CD14-positive monocyte (primary cell): ENCODE measurements around the gene SPATA33. TPM values are rescaled to one million over a fixed set of nuclear protein-coding genes. Genes with fewer than 3 reads are reported as not detected.
A peak's percentile ranks its signal among the peaks of the same experiment; 100 is the strongest.

Source experiments
- DNase-seq, 3 donors: peaks; one replicate each; pipeline ENCODE4 v3.0.0-alpha.2; 2011 to 2022
- H2AFZ ChIP-seq: 2 replicates; pipeline ENCODE4 v1.6.0; 2012; ENCODE audit warnings: mild to moderate bottlenecking, low read depth, low read length, inconsistent platforms; ENCODE audit not compliant: insufficient read depth, poor library complexity, severe bottlenecking
- H3K27ac ChIP-seq, 2 donors: 1 replicate in 1 of 2; 2 replicates in 1 of 2; pipeline ENCODE4 v1.5.1; 2012 to 2013; ENCODE audit warnings: low read length in 2 of 2, control low read depth in 1 of 2, inconsistent platforms in 1 of 2, low read depth in 1 of 2, mild to moderate bottlenecking in 1 of 2
- H3K27me3 ChIP-seq, 2 donors: one replicate each; pipeline versions ENCODE4 v1.6.0 to v1.6.1; 2011 to 2013; ENCODE audit warnings: low read length in 2 of 2; ENCODE audit not compliant: control insufficient read depth in 2 of 2, insufficient read depth in 2 of 2
- H3K36me3 ChIP-seq, 2 donors: replicated peaks in 1 of 2; 1 replicate in 1 of 2; 2 replicates in 1 of 2; pipeline versions ENCODE4 v1.5.1 to v1.6.1; 2012 to 2013; ENCODE audit warnings: low read length in 2 of 2, control low read depth in 1 of 2, inconsistent platforms in 1 of 2, mild to moderate bottlenecking in 1 of 2; ENCODE audit not compliant: insufficient read depth in 2 of 2, control insufficient read depth in 1 of 2
- H3K4me1 ChIP-seq, 2 donors: 1 replicate in 1 of 2; 2 replicates in 1 of 2; pipeline versions ENCODE4 v1.5.1 to v1.6.1; 2012 to 2013; ENCODE audit warnings: low read length in 2 of 2, control low read depth in 1 of 2, inconsistent platforms in 1 of 2, mild to moderate bottlenecking in 1 of 2, moderate library complexity in 1 of 2; ENCODE audit not compliant: insufficient read depth in 2 of 2, control insufficient read depth in 1 of 2
- H3K4me2 ChIP-seq: replicated peaks from 2 replicates; pipeline ENCODE3; 2012; ENCODE audit warnings: low read length, moderate library complexity, mild to moderate bottlenecking; ENCODE audit not compliant: poor library complexity, severe bottlenecking; ENCODE audit errors: extremely low read depth
- H3K4me3 ChIP-seq, 3 experiments: fragments of 200-600 bp in 1 of 3; sonication (generic) in 1 of 3; replicated peaks in 1 of 3; 1 replicate in 2 of 3; 2 replicates in 1 of 3; pipeline ENCODE4 v1.5.1; 2011 to 2013; ENCODE audit warnings: low read length in 3 of 3, mild to moderate bottlenecking in 3 of 3, control low read depth in 2 of 3, low read depth in 2 of 3, inconsistent platforms in 1 of 3, moderate library complexity in 1 of 3
- H3K79me2 ChIP-seq: 2 replicates; pipeline ENCODE4 v1.6.0; 2012; ENCODE audit warnings: mild to moderate bottlenecking, control low read depth, inconsistent platforms, low read length, moderate library complexity; ENCODE audit not compliant: insufficient read depth
- H3K9ac ChIP-seq: 2 replicates; pipeline ENCODE4 v1.6.0; 2017; ENCODE audit warnings: low read length, mild to moderate bottlenecking; ENCODE audit not compliant: insufficient read depth, poor library complexity, severe bottlenecking
- H3K9me3 ChIP-seq, 2 donors: replicated peaks in 1 of 2; 1 replicate in 1 of 2; 2 replicates in 1 of 2; pipeline versions ENCODE4 v1.5.1 to v1.6.1; 2012 to 2013; ENCODE audit warnings: low read length in 2 of 2, control low read depth in 1 of 2; ENCODE audit not compliant: control insufficient read depth in 1 of 2, insufficient read depth in 1 of 2
- H4K20me1 ChIP-seq: 2 replicates; pipeline ENCODE4 v1.6.0; 2012; ENCODE audit warnings: mild to moderate bottlenecking, low read length, control low read depth, moderate library complexity; ENCODE audit not compliant: insufficient read depth
- H3K27ac Mint-ChIP-seq, 7 donors: one replicate each; pipeline ENCODE4 v1.8.0; 2020; ENCODE audit warnings: mild to moderate bottlenecking in 7 of 7, mixed read lengths in 7 of 7, moderate library complexity in 6 of 7, inconsistent platforms in 2 of 7
- H3K27me3 Mint-ChIP-seq, 3 donors: one replicate each; pipeline ENCODE4 v1.8.0; 2021 to 2022; ENCODE audit warnings: low read depth in 3 of 3, mild to moderate bottlenecking in 3 of 3, mixed read lengths in 3 of 3, moderate library complexity in 3 of 3, inconsistent platforms in 1 of 3
- H3K36me3 Mint-ChIP-seq, 2 donors: one replicate each; pipeline ENCODE4 v1.8.0; 2020; ENCODE audit warnings: mixed read lengths in 2 of 2, inconsistent platforms in 1 of 2, mild to moderate bottlenecking in 1 of 2
- H3K4me1 Mint-ChIP-seq: one replicate; pipeline ENCODE4 v1.8.0; 2020; ENCODE audit warnings: mild to moderate bottlenecking, mixed read lengths
- H3K4me3 Mint-ChIP-seq, 2 donors: one replicate each; pipeline ENCODE4 v1.8.0; 2020; ENCODE audit warnings: mild to moderate bottlenecking in 2 of 2, mixed read lengths in 2 of 2, moderate library complexity in 1 of 2
- H3K9me3 Mint-ChIP-seq, 7 donors: one replicate each; pipeline ENCODE4 v1.8.0; 2020 to 2022; ENCODE audit warnings: mixed read lengths in 7 of 7, mild to moderate bottlenecking in 6 of 7, moderate library complexity in 6 of 7, inconsistent platforms in 2 of 7
- WGBS: methylation state at CpG from one replicate; pipeline ENCODE4 v1.1.5; 2013; ENCODE audit warnings: missing lambda C conversion rate; ENCODE audit not compliant: insufficient coverage; 5-methylcytosine and 5-hydroxymethylcytosine counted together
- intact Hi-C, 2 donors: fragments of 100-400 bp; cut with micrococcal nuclease; formaldehyde crosslinking; loops; one replicate each; pipeline versions ENCODE4 v1.15.0 to v1.15.1; 2023
- polyA plus RNA-seq, 3 donors: library from polyadenylated mRNA; depleted of rRNA in 1 of 3; unstranded in 2 of 3; stranded (reverse) in 1 of 3; fragments of 300-500 nt in 2 of 3; fragments of >200 nt in 1 of 3; fragmentation: Illumina TruSeq in 2 of 3; gene quantifications; 1 replicate in 2 of 3; 2 replicates in 1 of 3; pipeline ENCODE4 v1.2.3, GENCODE V29; 2012 to 2021
- TF ChIP-seq, protein P1 (sequence below): fragments of 200-600 bp; IDR thresholded peaks from one replicate; pipeline ENCODE4 v1.8.0; 2022; ENCODE audit warnings: antibody characterized with exemption, mild to moderate bottlenecking

Gene SPATA33
- polyA plus RNA-seq, 3 donors, result 1.4 to 3.5 (median 1.8) TPM

DNA sequence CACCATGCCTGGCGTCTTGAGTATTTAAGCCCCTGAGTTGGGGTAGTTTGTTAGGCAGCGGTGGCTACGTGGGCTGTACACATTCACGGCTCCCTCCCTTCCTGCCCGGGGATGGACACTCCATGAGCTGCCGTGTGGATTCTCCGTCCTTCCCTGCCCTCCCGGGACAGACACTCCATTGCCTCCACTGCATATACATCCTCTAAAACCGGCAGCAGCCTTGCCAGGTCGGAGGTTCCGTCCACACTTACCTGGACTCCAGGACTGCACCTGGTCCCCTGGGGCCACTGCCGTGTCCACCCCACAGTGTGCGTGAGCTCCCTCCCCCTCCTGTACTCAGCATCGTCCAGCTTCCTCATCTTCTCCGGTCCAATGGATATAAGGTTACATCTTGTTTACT lies 47.4 kb downstream of the SPATA33 start:
- H3K27ac Mint-ChIP-seq, result peak overlapping the region in 1 of 7 donors; percentile 46
- H3K9ac ChIP-seq, result no peak overlapping the region
- H2AFZ ChIP-seq, result no peak overlapping the region
- H3K9me3 Mint-ChIP-seq, result no peaks in the 10 kb centered on the region
- H3K4me1 ChIP-seq, result peaks cover 20 to 31% of the 10 kb centered on the region in 2 donors
- peaks cover 4% of the 10 kb centered on the region for H3K79me2 ChIP-seq
- no peaks in the 10 kb centered on the region for H3K27me3 ChIP-seq
- H4K20me1 ChIP-seq, result peaks cover 5% of the 10 kb centered on the region
- H3K36me3 ChIP-seq, result peaks cover 9 to 18% of the 10 kb centered on the region in 2 donors
- TF ChIP-seq, protein P1, sequence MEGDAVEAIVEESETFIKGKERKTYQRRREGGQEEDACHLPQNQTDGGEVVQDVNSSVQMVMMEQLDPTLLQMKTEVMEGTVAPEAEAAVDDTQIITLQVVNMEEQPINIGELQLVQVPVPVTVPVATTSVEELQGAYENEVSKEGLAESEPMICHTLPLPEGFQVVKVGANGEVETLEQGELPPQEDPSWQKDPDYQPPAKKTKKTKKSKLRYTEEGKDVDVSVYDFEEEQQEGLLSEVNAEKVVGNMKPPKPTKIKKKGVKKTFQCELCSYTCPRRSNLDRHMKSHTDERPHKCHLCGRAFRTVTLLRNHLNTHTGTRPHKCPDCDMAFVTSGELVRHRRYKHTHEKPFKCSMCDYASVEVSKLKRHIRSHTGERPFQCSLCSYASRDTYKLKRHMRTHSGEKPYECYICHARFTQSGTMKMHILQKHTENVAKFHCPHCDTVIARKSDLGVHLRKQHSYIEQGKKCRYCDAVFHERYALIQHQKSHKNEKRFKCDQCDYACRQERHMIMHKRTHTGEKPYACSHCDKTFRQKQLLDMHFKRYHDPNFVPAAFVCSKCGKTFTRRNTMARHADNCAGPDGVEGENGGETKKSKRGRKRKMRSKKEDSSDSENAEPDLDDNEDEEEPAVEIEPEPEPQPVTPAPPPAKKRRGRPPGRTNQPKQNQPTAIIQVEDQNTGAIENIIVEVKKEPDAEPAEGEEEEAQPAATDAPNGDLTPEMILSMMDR, result no peak
- H3K4me1 Mint-ChIP-seq, result peaks cover 15% of the 10 kb centered on the region
- H3K4me2 ChIP-seq, result no peak overlapping the region
- H3K4me3 Mint-ChIP-seq, result peak overlapping the region in 1 of 2 donors; percentile 26
- H3K27me3 Mint-ChIP-seq, result peaks cover 13 to 14% (median 13%) of the 10 kb centered on the region in 3 donors
- no peaks in the 10 kb centered on the region for H3K9me3 ChIP-seq
- H3K27ac ChIP-seq, result no peak overlapping the region
- no peak overlapping the region for H3K4me3 ChIP-seq
- intact Hi-C loops, result no loop called here
- H3K36me3 Mint-ChIP-seq, result peaks cover 4 to 19% of the 10 kb centered on the region in 2 donors
- 93% methylated on average over 8 of the region's 15 CpGs for WGBS
- peak in 1 of 3 donors; percentile 2 for DNase-seq

- Histone ChIP-seq H3K9ac (no peak overlapping the region), H3K27ac (no peak overlapping the region), H3K9me3 (no peaks in the 10 kb centered on the region), H3K36me3 (peaks cover 9 to 18% of the 10 kb centered on the region in 2 donors), H3K4me1 (peaks cover 13 to 17% of the 10 kb centered on the region in 2 donors), H3K4me2 (no peak overlapping the region), H2AFZ (no peak overlapping the region), H3K4me3 (no peak overlapping the region), H3K27me3 (no peaks in the 10 kb centered on the region), H3K79me2 (no peaks in the 10 kb centered on the region), H4K20me1 (no peaks in the 10 kb centered on the region)
- Mint-ChIP-seq H3K27ac (peak overlapping the region in 1 of 7 donors; percentile 13), H3K36me3 (peaks cover 7 to 23% of the 10 kb centered on the region in 2 donors), H3K4me3 (peak overlapping the region in 1 of 2 donors; percentile 67), H3K9me3 (no peaks in the 10 kb centered on the region), H3K27me3 (peaks cover 13 to 16% (median 13%) of the 10 kb centered on the region in 3 donors), H3K4me1 (peaks cover 11% of the 10 kb centered on the region)
- TF ChIP-seq, protein P1, result no peak
- DNase-seq, result peak in 1 of 3 donors; percentile 4
- 92% methylated on average over 14 of the region's 14 CpGs for WGBS
- intact Hi-C loops, result loop anchor here (1.0 to 2.0 kb wide), 2 partner anchors 86 to 87 kb away; no protein-coding TSS in a partner anchor
Observed at GRCh38 chr16:89706518-89707260, 49.1 kb downstream of the SPATA33 start.
